ENCODE data around the gene ATF6.

The ATF6 gene

GRCh38 chr1:161973924-161974845, 208.1 kb downstream of the ATF6 start:
- no peak for FAIRE-seq

- FAIRE-seq: no peak
These were observed 212.1 kb downstream of the ATF6 start for GRCh38 chr1:161978011-161978790.

- no peak for FAIRE-seq
These were observed 215.0 kb downstream of the ATF6 start for GRCh38 chr1:161981126-161981525.

- no peak for FAIRE-seq
These were observed 215.8 kb downstream of the ATF6 start for GRCh38 chr1:161981735-161982506.

GRCh38 chr1:161982507-161982895, 216.4 kb downstream of the ATF6 start:
- FAIRE-seq: no peak

GRCh38 chr1:161982917-161983316, 216.8 kb downstream of the ATF6 start:
- FAIRE-seq: no peak

- FAIRE-seq: no peak
These were observed 217.6 kb downstream of the ATF6 start for GRCh38 chr1:161983725-161984124.

GRCh38 chr1:161985301-161985822, 219.2 kb downstream of the ATF6 start:
- no peak for FAIRE-seq

GRCh38 chr1:161986328-161986727, 220.2 kb downstream of the ATF6 start:
- FAIRE-seq: no peak

- no peak for FAIRE-seq
These were observed 221.2 kb downstream of the ATF6 start for GRCh38 chr1:161987303-161987702.

- FAIRE-seq: no peak
These were observed 221.8 kb downstream of the ATF6 start for GRCh38 chr1:161987872-161988271.

- no peak for FAIRE-seq
These were observed 222.3 kb downstream of the ATF6 start for GRCh38 chr1:161988413-161988812.

- no peak for FAIRE-seq
These were observed 223.0 kb downstream of the ATF6 start for GRCh38 chr1:161989108-161989507.

- no peak for FAIRE-seq
These were observed 223.7 kb downstream of the ATF6 start for GRCh38 chr1:161989786-161990185.

GRCh38 chr1:161993576-161993975, 227.5 kb downstream of the ATF6 start:
- FAIRE-seq: no peak

GRCh38 chr1:161994175-161994668, 228.1 kb downstream of the ATF6 start:
- no peak for FAIRE-seq

- no peak for FAIRE-seq
These were observed 231.0 kb downstream of the ATF6 start for GRCh38 chr1:161997152-161997551.

GRCh38 chr1:161998811-161999210, 232.7 kb downstream of the ATF6 start:
- no peak for FAIRE-seq

- no peak for FAIRE-seq
These were observed 233.4 kb downstream of the ATF6 start for GRCh38 chr1:161999301-162000052.

GRCh38 chr1:162000053-162000420, 233.9 kb downstream of the ATF6 start:
- no peak for FAIRE-seq

GRCh38 chr1:162003061-162003829, 237.1 kb downstream of the ATF6 start:
- no peak for FAIRE-seq
